Hair follicular keratinocyte (primary cell): ENCODE measurements around the gene LMOD1. TPM values are rescaled to one million over a fixed set of nuclear protein-coding genes. Genes with fewer than 3 reads are reported as not detected.

ENCODE experiments used
- total RNA-seq: library from RNA; depleted of rRNA; stranded (reverse); fragments of >200 nt; gene quantifications from 2 replicates; pipeline ENCODE4 v1.2.3, GENCODE V29; 2015

LMOD1 gene
- 0.08 TPM in 1 of 2 replicates, not detected in the other for total RNA-seq

DNA sequence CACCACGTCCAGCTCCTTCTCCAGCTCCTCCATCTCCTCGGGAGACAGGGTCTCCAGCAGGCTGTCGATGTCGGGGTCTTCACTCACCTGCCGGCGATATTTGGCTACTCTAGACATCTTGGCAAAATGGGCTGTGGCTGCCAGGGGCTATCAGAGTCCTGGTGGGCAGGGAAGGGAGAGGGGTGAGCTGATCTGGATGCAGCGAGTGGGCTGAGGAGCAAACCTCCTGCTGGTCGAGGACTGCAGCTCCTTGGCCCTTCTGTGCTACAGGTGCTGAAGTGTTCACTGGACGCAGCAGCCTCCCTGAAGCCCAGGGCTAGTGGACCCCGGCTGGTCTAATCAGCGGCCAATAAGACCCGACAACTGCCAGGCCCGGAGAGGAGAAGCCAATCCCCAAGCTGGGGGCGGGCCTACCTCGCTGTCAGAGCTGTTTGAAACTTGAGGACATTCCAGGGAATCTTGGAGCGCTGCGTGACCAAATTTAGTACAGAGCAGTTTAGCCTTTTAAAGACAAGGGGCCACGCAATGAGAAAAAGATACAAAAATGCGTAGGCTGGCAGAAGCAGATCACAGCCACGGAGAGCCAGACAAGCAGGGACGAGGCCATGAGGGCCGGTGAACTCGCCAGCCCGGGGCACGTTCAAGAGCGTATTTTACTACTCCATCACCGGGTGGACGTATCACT is at the start of gene LMOD1:
TSS of gene LMOD1 (minus strand) at position 325 of the 685 bp plus-strand sequence. CDS start at position 117, 208 bp downstream.

DNA sequence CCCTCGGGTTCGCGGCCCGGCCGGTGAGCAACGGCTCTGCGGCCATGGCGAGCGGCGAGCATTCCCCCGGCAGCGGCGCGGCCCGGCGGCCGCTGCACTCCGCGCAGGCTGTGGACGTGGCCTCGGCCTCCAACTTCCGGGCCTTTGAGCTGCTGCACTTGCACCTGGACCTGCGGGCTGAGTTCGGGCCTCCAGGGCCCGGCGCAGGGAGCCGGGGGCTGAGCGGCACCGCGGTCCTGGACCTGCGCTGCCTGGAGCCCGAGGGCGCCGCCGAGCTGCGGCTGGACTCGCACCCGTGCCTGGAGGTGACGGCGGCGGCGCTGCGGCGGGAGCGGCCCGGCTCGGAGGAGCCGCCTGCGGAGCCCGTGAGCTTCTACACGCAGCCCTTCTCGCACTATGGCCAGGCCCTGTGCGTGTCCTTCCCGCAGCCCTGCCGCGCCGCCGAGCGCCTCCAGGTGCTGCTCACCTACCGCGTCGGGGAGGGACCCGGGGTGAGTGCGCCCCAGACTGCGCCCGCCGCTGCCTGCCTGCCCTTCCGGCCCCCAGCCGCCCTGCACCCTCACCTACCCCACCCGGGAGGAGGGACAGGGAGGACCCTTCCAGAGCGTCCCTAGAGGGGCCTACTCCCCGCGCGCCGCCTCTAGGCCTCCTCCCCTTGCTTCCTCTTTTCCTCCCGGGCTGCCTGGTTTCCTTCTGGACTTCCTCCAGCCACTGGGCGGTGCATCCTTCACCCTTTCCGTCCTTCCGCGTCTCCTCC is 36.5 kb upstream of the LMOD1 start, which contains the start of gene RNPEP:
TSS of gene RNPEP (plus strand) at position 26 of the 757 bp plus-strand sequence. CDS start at position 45, 19 bp downstream.

DNA sequence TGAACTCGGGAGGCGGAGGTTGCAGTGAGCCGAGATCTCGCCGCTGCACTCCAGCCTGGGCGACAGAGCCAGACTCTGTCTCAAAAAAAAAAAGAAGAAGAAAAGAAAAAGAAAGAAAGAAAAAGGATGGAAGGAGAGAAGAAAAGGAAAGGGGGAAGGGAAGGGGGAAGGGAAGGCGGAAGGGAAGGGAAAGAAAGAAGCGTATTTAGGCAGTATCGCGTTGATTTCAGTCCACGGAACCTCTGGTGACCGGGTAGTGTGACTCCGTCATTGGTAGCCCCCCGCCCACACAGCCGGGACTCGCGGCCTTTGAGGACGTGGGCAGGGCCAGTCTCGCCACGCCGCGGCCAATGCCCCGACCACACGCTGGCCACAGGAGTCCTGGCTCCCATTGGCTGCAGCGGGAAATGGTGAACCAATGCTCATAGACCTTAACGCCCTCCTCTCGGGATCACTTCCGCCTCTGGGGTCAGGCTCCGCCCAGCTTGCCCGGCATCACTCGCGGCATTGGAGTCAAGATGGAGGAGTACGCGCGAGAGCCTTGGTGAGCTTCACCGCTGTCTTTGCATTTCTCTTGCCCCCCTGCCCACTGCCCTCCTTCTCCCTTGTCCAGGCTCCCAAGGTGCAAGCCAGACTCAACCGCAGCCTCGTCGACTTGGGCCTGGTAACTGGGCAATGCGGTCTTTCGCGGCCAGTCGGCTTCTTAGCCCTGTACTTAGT is 8.8 kb upstream of the LMOD1 start, which contains the start of gene TIMM17A:
TSS of gene TIMM17A (plus strand) at position 495 of the 720 bp plus-strand sequence. CDS start at position 519, 24 bp downstream.

DNA sequence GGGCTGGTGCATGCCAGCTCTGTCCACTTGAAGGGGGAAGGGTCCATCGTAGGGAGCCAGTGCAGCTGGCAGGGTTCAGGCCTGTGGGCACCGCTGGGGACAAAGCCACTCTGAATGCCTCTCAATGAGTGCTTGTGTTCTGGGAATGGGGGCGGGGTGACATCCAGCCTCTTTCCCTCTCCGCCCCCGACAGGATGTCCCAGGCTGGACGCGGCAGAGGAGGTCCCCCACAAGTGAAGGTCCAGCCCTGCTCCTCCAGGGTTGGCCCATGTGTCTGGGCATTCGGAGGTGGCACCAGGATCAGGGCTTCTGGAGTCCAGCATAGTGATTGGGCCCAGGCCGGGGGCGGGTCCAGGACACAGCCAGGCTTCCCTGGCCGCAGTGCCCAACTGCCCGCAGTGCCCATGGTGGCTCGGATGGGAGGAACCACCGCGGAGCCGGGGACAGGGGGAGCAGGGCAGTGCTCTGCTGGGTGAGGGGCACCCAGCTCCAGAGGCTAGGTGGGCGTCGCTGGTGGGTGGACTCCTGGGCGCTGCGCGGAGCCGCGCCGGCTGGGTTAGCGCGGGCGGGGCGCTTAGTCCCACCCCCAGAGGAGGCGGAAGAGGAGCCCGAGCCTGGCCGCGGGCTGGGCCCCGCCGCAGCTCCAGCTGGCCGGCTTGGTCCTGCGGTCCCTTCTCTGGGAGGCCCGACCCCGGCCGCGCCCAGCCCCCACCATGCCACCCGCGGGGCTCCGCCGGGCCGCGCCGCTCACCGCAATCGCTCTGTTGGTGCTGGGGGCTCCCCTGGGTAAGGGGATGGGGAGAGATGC is 57.9 kb downstream of the LMOD1 start, which contains the start of gene SHISA4:
TSS of gene SHISA4 (plus strand) at position 617 of the 808 bp plus-strand sequence. CDS start at position 714, 97 bp downstream.

Other genes starting within 250 kb of the LMOD1 start
- gene IPO9, start 117.4 kb downstream of the LMOD1 start, total RNA-seq: 13.4 and 19.6 TPM in 2 replicates
- 2.5 and 4.4 TPM in 2 replicates for gene SHISA4, start 57.6 kb downstream of the LMOD1 start, total RNA-seq
- gene TIMM17A, start 9.0 kb upstream of the LMOD1 start, total RNA-seq: 50.1 and 69.7 TPM in 2 replicates
- 81.5 and 96.3 TPM in 2 replicates for gene RNPEP, start 36.1 kb upstream of the LMOD1 start, total RNA-seq
- gene ELF3, start 64.0 kb upstream of the LMOD1 start, total RNA-seq: 0.62 TPM in 1 of 2 replicates, not detected in the other
- not detected in 2 replicates for gene GPR37L1, start 176.4 kb upstream of the LMOD1 start, total RNA-seq
- 25.4 and 32.6 TPM in 2 replicates for gene ARL8A, start 198.2 kb upstream of the LMOD1 start, total RNA-seq
- not detected in 2 replicates for gene PTPN7, start 214.1 kb upstream of the LMOD1 start, total RNA-seq
- 0.04 and 0.16 TPM in 2 replicates for gene LGR6, start 247.3 kb upstream of the LMOD1 start, total RNA-seq